Karpas-422 (cell line): ENCODE measurements around the gene VPS13D. TPM values are rescaled to one million over a fixed set of nuclear protein-coding genes. Genes with fewer than 3 reads are reported as not detected.

Source experiments
- DNase-seq: peaks from one replicate; pipeline ENCODE4 v3.0.0-alpha.2; 2015
- H2AFZ ChIP-seq: fragments of 200-600 bp; sonication (generic); 2 replicates; pipeline ENCODE4 v1.6.1; 2014; ENCODE audit warnings: antibody characterized with exemption, low read length, mixed read lengths
- H3K27ac ChIP-seq: fragments of 200-600 bp; sonication (generic); 2 replicates; pipeline ENCODE4 v1.5.1; 2014; ENCODE audit warnings: mild to moderate bottlenecking, low read length, moderate library complexity
- H3K27me3 ChIP-seq: fragments of 200-600 bp; sonication (generic); 2 replicates; pipeline ENCODE4 v1.6.1; 2014; ENCODE audit warnings: low read length, mixed read lengths
- H3K36me3 ChIP-seq: fragments of 200-600 bp; sonication (generic); 2 replicates; pipeline ENCODE4 v1.6.1; 2014; ENCODE audit warnings: low read length, mixed read lengths; ENCODE audit not compliant: insufficient read depth
- H3K4me1 ChIP-seq: fragments of 200-600 bp; sonication (generic); 2 replicates; pipeline ENCODE4 v1.6.1; 2014; ENCODE audit warnings: mild to moderate bottlenecking, low read length, mixed read lengths
- H3K4me2 ChIP-seq: fragments of 200-600 bp; sonication (generic); 2 replicates; pipeline ENCODE4 v1.6.1; 2014; ENCODE audit warnings: low read length, low read depth, mild to moderate bottlenecking; ENCODE audit not compliant: poor library complexity, severe bottlenecking
- H3K4me3 ChIP-seq: fragments of 200-600 bp; sonication (generic); 2 replicates; pipeline ENCODE4 v1.5.1; 2014; ENCODE audit warnings: mild to moderate bottlenecking, antibody characterized with exemption, low read length, mixed read lengths
- H3K79me2 ChIP-seq: fragments of 200-600 bp; sonication (generic); 2 replicates; pipeline ENCODE4 v1.6.1; 2014; ENCODE audit warnings: mild to moderate bottlenecking, low read length, mixed read lengths
- H3K9ac ChIP-seq: fragments of 200-600 bp; sonication (generic); 2 replicates; pipeline ENCODE4 v1.6.0; 2014; ENCODE audit warnings: low read length
- H3K9me2 ChIP-seq: fragments of 200-600 bp; sonication (generic), shearing (Covaris generic); replicated peaks from 2 replicates; pipeline ENCODE4 v1.6.0; 2014; ENCODE audit warnings: mild to moderate bottlenecking, low read length, moderate library complexity; ENCODE audit not compliant: insufficient read depth
- H3K9me3 ChIP-seq: fragments of 300-700, 200-600 bp; sonication (generic); 2 replicates; pipeline ENCODE4 v1.6.1; 2014; ENCODE audit warnings: low read length, mixed read lengths
- H4K20me1 ChIP-seq: fragments of 200-600 bp; sonication (generic); 2 replicates; pipeline ENCODE4 v1.6.1; 2014; ENCODE audit warnings: mild to moderate bottlenecking, antibody characterized with exemption, low read length, low read depth; ENCODE audit not compliant: insufficient read depth
- total RNA-seq: library from RNA; depleted of rRNA; stranded (reverse); fragments of >200 nt; shearing (Covaris generic); gene quantifications from 2 replicates; pipeline ENCODE4 v1.2.3, GENCODE V29; 2014; ENCODE audit warnings: low replicate concordance

The VPS13D gene
- total RNA-seq, 1 experiment from 2014 or later, result 36.2 TPM

DNA sequence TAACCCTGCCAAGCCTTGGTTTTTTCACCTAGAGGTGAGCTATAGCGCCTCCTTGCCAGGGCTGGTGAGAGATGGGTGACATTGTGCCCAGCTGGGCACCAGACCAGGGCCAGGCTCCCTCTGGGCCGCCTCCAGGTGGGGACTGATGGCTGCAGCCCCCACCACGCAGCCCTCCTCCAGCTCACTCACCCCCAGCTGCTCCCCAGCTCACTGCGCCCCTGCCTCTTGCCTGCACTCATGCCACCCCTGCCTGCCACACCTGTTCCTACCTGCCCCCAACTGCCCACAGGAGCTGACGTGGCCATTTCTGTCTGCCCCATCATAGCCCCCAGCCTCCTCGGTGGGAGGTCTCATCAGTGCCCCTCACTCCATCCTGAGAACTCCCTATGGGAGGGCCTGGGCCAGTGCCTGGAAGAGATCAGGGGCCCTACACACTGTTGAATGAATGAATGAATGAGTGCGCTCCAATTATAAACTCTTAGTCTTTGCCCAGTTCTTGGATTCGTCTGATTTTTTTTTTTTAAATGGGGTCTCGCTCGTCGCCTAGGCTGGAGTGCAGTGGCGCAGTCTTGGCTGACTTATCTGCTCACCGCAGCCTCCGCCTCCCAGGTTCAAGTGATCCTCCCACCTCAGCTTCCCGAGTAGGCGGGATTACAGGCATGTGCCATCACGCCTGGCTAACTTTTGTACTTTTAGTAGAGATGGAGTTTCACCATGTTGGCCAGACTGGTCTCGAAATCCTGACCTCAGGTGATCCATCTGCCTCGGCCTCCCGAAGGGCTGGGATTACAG is 26.4 kb upstream of the VPS13D start:
- Histone ChIP-seq H3K9ac (no peak overlapping the region), H3K27ac (no peak overlapping the region), H2AFZ (no peak overlapping the region), H3K9me3 (no peaks in the 10 kb centered on the region), H3K36me3 (no peaks in the 10 kb centered on the region), H3K9me2 (no peaks in the 10 kb centered on the region), H3K4me1 (peaks cover 9% of the 10 kb centered on the region), H4K20me1 (peaks cover 4% of the 10 kb centered on the region; the same call in 1 of the 2 replicates), H3K4me2 (no peak overlapping the region), H3K4me3 (no peak overlapping the region), H3K79me2 (no peaks in the 10 kb centered on the region), H3K27me3 (no peaks in the 10 kb centered on the region)
- no peak for DNase-seq

GRCh38 chr1:12204140-12204539 is 25.7 kb upstream of the VPS13D start:
- Histone ChIP-seq H3K36me3 (no peaks in the 10 kb centered on the region), H4K20me1 (peaks cover 6% of the 10 kb centered on the region; the same call in 1 of the 2 replicates), H3K9ac (no peak overlapping the region), H3K27ac (no peak overlapping the region), H2AFZ (no peak overlapping the region), H3K27me3 (no peaks in the 10 kb centered on the region), H3K9me2 (no peaks in the 10 kb centered on the region), H3K79me2 (no peaks in the 10 kb centered on the region), H3K4me2 (no peak overlapping the region), H3K9me3 (no peaks in the 10 kb centered on the region), H3K4me1 (peaks cover 8% of the 10 kb centered on the region), H3K4me3 (no peak overlapping the region)
- no peak for DNase-seq

- Histone ChIP-seq H3K4me2 (no peak overlapping the region), H3K79me2 (no peaks in the 10 kb centered on the region), H3K27me3 (no peaks in the 10 kb centered on the region), H3K9me2 (no peaks in the 10 kb centered on the region), H3K4me1 (peaks cover 3% of the 10 kb centered on the region; the same call in 1 of the 2 replicates), H3K36me3 (no peaks in the 10 kb centered on the region), H2AFZ (no peak overlapping the region), H3K27ac (no peak overlapping the region), H3K9ac (no peak overlapping the region), H3K9me3 (no peaks in the 10 kb centered on the region), H4K20me1 (peaks cover 7% of the 10 kb centered on the region; the same call in 1 of the 2 replicates), H3K4me3 (no peak overlapping the region)
- DNase-seq, result no peak
Observed at GRCh38 chr1:12204754-12205658, 24.8 kb upstream of the VPS13D start.

DNA sequence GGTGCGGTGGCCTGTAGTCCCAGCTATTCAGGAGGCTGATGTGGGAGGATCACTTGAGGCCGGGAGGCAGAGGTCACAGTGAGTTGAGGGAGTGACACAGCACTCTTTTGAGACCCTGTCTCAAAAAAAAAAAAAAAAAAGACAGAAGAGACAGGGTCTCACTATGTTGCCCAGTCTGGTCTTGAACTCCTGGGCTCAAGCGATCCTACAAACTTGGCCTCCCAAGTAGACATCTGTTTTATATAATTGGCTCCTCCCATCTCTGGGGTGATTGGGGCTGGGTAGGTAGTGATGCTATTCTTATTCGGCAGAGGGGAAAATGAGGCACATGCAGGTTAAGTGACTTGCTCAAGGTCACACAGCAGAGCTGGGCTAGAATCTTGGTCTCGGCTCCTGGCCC is 23.6 kb upstream of the VPS13D start:
- peaks cover 3% of the 10 kb centered on the region; the same call in 1 of the 2 replicates for H3K4me1 ChIP-seq
- no peak overlapping the region for H3K4me3 ChIP-seq
- H3K4me2 ChIP-seq, result no peak overlapping the region
- no peaks in the 10 kb centered on the region for H3K9me2 ChIP-seq
- no peak overlapping the region for H2AFZ ChIP-seq
- peaks cover 7% of the 10 kb centered on the region; the same call in 1 of the 2 replicates for H4K20me1 ChIP-seq
- no peaks in the 10 kb centered on the region for H3K9me3 ChIP-seq
- no peaks in the 10 kb centered on the region for H3K27me3 ChIP-seq
- H3K79me2 ChIP-seq, result no peaks in the 10 kb centered on the region
- DNase-seq, result no peak
- H3K9ac ChIP-seq, result no peak overlapping the region
- no peaks in the 10 kb centered on the region for H3K36me3 ChIP-seq
- no peak overlapping the region for H3K27ac ChIP-seq

DNA sequence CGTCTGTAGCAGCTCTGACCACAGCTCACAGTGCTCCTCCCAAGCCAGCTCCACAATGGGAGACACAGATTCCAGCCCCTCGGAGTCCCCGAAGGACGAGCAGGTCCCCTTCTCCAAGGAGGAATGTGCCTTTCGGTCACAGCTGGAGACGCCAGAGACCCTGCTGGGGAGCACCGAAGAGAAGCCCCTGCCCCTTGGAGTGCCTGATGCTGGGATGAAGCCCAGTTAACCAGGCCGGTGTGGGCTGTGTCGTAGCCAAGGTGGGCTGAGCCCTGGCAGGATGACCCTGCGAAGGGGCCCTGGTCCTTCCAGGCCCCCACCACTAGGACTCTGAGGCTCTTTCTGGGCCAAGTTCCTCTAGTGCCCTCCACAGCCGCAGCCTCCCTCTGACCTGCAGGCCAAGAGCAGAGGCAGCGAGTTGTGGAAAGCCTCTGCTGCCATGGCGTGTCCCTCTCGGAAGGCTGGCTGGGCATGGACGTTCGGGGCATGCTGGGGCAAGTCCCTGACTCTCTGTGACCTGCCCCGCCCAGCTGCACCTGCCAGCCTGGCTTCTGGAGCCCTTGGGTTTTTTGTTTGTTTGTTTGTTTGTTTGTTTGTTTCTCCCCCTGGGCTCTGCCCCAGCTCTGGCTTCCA is 22.9 kb upstream of the VPS13D start:
- Histone ChIP-seq H3K9ac (no peak overlapping the region), H3K9me2 (no peaks in the 10 kb centered on the region), H3K4me1 (peaks cover 3% of the 10 kb centered on the region; the same call in 1 of the 2 replicates), H3K27me3 (no peaks in the 10 kb centered on the region), H3K4me3 (no peak overlapping the region), H3K9me3 (no peaks in the 10 kb centered on the region), H3K36me3 (no peaks in the 10 kb centered on the region), H4K20me1 (0 out of 2 replicates have a peak, but pooled peaks cover 7% of the 10 kb centered on the region), H3K79me2 (no peaks in the 10 kb centered on the region), H3K4me2 (no peak overlapping the region), H2AFZ (no peak overlapping the region), H3K27ac (no peak overlapping the region)
- DNase-seq, result no peak

DNA sequence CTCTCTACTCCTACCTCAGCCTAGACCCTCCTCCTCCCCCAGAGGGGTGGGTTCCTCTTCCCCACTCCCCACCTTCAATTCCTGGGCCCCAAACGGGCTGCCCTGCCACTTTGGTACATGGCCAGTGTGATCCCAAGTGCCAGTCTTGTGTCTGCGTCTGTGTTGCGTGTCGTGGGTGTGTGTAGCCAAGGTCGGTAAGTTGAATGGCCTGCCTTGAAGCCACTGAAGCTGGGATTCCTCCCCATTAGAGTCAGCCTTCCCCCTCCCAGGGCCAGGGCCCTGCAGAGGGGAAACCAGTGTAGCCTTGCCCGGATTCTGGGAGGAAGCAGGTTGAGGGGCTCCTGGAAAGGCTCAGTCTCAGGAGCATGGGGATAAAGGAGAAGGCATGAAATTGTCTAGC is 21.6 kb upstream of the VPS13D start:
- H3K9me3 ChIP-seq, result no peaks in the 10 kb centered on the region
- H3K4me3 ChIP-seq, result no peak overlapping the region
- H3K4me1 ChIP-seq, result peaks cover 3% of the 10 kb centered on the region; the same call in 1 of the 2 replicates
- no peaks in the 10 kb centered on the region for H3K36me3 ChIP-seq
- no peak for DNase-seq
- no peak overlapping the region for H3K9ac ChIP-seq
- H3K4me2 ChIP-seq, result no peak overlapping the region
- no peaks in the 10 kb centered on the region for H3K9me2 ChIP-seq
- no peaks in the 10 kb centered on the region for H3K27me3 ChIP-seq
- no peak overlapping the region for H3K27ac ChIP-seq
- H3K79me2 ChIP-seq, result no peaks in the 10 kb centered on the region
- no peak overlapping the region for H2AFZ ChIP-seq
- 0 out of 2 replicates have a peak, but pooled peaks cover 7% of the 10 kb centered on the region for H4K20me1 ChIP-seq

- H3K27ac ChIP-seq, result no peak overlapping the region
- H4K20me1 ChIP-seq, result 0 out of 2 replicates have a peak, but pooled peaks cover 7% of the 10 kb centered on the region
- no peak overlapping the region for H2AFZ ChIP-seq
- H3K27me3 ChIP-seq, result no peaks in the 10 kb centered on the region
- H3K4me2 ChIP-seq, result no peak overlapping the region
- no peak overlapping the region for H3K9ac ChIP-seq
- peaks cover 3% of the 10 kb centered on the region; the same call in 1 of the 2 replicates for H3K4me1 ChIP-seq
- no peaks in the 10 kb centered on the region for H3K36me3 ChIP-seq
- H3K9me3 ChIP-seq, result no peaks in the 10 kb centered on the region
- DNase-seq, result peak; percentile 90
- H3K79me2 ChIP-seq, result no peaks in the 10 kb centered on the region
- no peaks in the 10 kb centered on the region for H3K9me2 ChIP-seq
- H3K4me3 ChIP-seq, result no peak overlapping the region
Observed at GRCh38 chr1:12208764-12209494, 20.9 kb upstream of the VPS13D start.
